ENCODE data around the gene ASGR2. TPM values are rescaled to one million over a fixed set of nuclear protein-coding genes. Genes with fewer than 3 reads are reported as not detected.
A peak's percentile ranks its signal among the peaks of the same experiment; 100 is the strongest.

ASGR2 gene
- total and polyA plus RNA-seq, 2 of the 13 experiments (the other 11 are each of a cell fraction or from before 2014, with no cell fraction given), result 320 to 754 TPM

GRCh38 chr17:7114875-7115614, 423 bp upstream of the ASGR2 start (continued):
- 0 out of 2 replicates have a peak, but pooled peaks have one; percentile 51 for TF ChIP-seq ZNF256 (CRISPR knock-in tag; conservative IDR thresholded peaks at IDR 0.05)
- no peak for TF ChIP-seq ZBTB20 (CRISPR knock-in tag; IDR thresholded peaks at IDR 0.05; ENCODE audit: borderline replicate concordance, low read depth)
- TF ChIP-seq ZFP36L1 (CRISPR knock-in tag; IDR thresholded peaks at IDR 0.05), result no peak; the same call in 1 of the 2 replicates
- no peak for TF ChIP-seq RNF219 (CRISPR knock-in tag; IDR thresholded peaks at IDR 0.05)
- TF ChIP-seq KIAA2018 (CRISPR knock-in tag; IDR thresholded peaks at IDR 0.05; ENCODE audit: borderline replicate concordance), result no peak
- TF ChIP-seq ZNF280B (CRISPR knock-in tag; IDR thresholded peaks at IDR 0.05; ENCODE audit: borderline replicate concordance), result no peak; the same call in 1 of the 2 replicates
- TF ChIP-seq AHR (CRISPR knock-in tag; IDR thresholded peaks at IDR 0.05), result no peak
- no peak; the same call in 1 of the 2 replicates for TF ChIP-seq GATAD1 (CRISPR knock-in tag; IDR thresholded peaks at IDR 0.05)
- no peak for TF ChIP-seq ELK4 (CRISPR knock-in tag; IDR thresholded peaks at IDR 0.05; ENCODE audit: borderline replicate concordance)
- TF ChIP-seq ZNF556 (CRISPR knock-in tag; IDR thresholded peaks at IDR 0.05; ENCODE audit: borderline replicate concordance), result no peak; the same call in 1 of the 2 replicates
- no peak for TF ChIP-seq ZNF484 (CRISPR knock-in tag; IDR thresholded peaks at IDR 0.05; ENCODE audit: borderline replicate concordance, low read depth)
- no peak for TF ChIP-seq MXD3 (CRISPR knock-in tag; IDR thresholded peaks at IDR 0.05)
- 0 out of 2 replicates have a peak, but pooled peaks have one; percentile 21 for TF ChIP-seq ZNF451 (CRISPR knock-in tag; IDR thresholded peaks at IDR 0.05)
- TF ChIP-seq MEIS2 (CRISPR knock-in tag; IDR thresholded peaks at IDR 0.05), result peak; percentile 32; the same call in 1 of the 2 replicates
